ENCODE measurements around the gene AURKA. TPM values are rescaled to one million over a fixed set of nuclear protein-coding genes. Genes with fewer than 3 reads are reported as not detected.

The AURKA gene
- total RNA-seq, 1 donor, result 4.7 TPM

GRCh38 chr20:56322681-56323080 is 69.3 kb downstream of the AURKA start:
- H3K36me3 ChIP-seq (ENCODE audit: insufficient read depth, low read length), result no peaks in the 10 kb centered on the region
- H3K27ac ChIP-seq (ENCODE audit: low read depth, low read length), result no peak overlapping the region
- no peak for DNase-seq (ENCODE audit: insufficient read length, low spot score, missing footprints)
- H4K20me1 ChIP-seq (ENCODE audit: insufficient read depth, low read length), result no peaks in the 10 kb centered on the region
- no peak for TF ChIP-seq CTCF (IDR thresholded peaks at IDR 0.05; ENCODE audit: extremely low read depth, low read depth, low read length)
- no peaks in the 10 kb centered on the region for H3K9me3 ChIP-seq (ENCODE audit: low read depth, low read length)
- H3K4me2 ChIP-seq (ENCODE audit: insufficient read depth, low read length), result no peak overlapping the region
- H3K27me3 ChIP-seq (ENCODE audit: insufficient read depth, low read length), result no peaks in the 10 kb centered on the region
- no peaks in the 10 kb centered on the region for H3K79me2 ChIP-seq (ENCODE audit: insufficient read depth, low read length)
- no peak overlapping the region for H2AFZ ChIP-seq (ENCODE audit: low read length)
- no peak overlapping the region for H3K4me3 ChIP-seq (ENCODE audit: insufficient read depth, low read length)
- H3K4me1 ChIP-seq (ENCODE audit: insufficient read depth, low read length), result no peaks in the 10 kb centered on the region

Other genes with a start within 250 kb of the AURKA start
- gene MC3R, start 143.5 kb downstream of the AURKA start, total RNA-seq, result not detected in 2 replicates
- gene FAM210B, start 33.2 kb downstream of the AURKA start, total RNA-seq, result 69.5 and 89.6 TPM in 2 replicates
- gene CSTF1, start 430 bp upstream of the AURKA start, total RNA-seq, result 25.0 and 26.8 TPM in 2 replicates
- gene CASS4, start 20.0 kb upstream of the AURKA start, total RNA-seq, result under 0.01 TPM in 2 replicates
- gene RTF2, start 76.4 kb upstream of the AURKA start, total RNA-seq, result 69.1 and 69.8 TPM in 2 replicates
- gene FAM209A, start 132.5 kb upstream of the AURKA start, total RNA-seq, result under 0.01 TPM in 1 of 2 replicates, not detected in the other
- gene FAM209B, start 141.0 kb upstream of the AURKA start, total RNA-seq, result 0.36 TPM in 1 of 2 replicates, not detected in the other
- under 0.01 TPM in 1 of 2 replicates, not detected in the other for gene TFAP2C, start 237.1 kb upstream of the AURKA start, total RNA-seq

Measured in osteoblast (primary cell).